NCI-H2227 treated with DMSO at 0.1 percent for 48 hours (cell line): ENCODE results near the gene BCAS4.
"Not testable (repeated sequence)": the region's sequence is repeated elsewhere in the genome, so short reads cannot be mapped to it uniquely, and the experiment has no call there.

Experiments
- DNase-seq: peaks from one replicate; lab custom pipeline; 2025; lab: John Stamatoyannopoulos, UW

Gene BCAS4, protein sequence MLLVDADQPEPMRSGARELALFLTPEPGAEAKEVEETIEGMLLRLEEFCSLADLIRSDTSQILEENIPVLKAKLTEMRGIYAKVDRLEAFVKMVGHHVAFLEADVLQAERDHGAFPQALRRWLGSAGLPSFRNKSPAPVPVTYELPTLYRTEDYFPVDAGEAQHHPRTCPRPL

DNA sequence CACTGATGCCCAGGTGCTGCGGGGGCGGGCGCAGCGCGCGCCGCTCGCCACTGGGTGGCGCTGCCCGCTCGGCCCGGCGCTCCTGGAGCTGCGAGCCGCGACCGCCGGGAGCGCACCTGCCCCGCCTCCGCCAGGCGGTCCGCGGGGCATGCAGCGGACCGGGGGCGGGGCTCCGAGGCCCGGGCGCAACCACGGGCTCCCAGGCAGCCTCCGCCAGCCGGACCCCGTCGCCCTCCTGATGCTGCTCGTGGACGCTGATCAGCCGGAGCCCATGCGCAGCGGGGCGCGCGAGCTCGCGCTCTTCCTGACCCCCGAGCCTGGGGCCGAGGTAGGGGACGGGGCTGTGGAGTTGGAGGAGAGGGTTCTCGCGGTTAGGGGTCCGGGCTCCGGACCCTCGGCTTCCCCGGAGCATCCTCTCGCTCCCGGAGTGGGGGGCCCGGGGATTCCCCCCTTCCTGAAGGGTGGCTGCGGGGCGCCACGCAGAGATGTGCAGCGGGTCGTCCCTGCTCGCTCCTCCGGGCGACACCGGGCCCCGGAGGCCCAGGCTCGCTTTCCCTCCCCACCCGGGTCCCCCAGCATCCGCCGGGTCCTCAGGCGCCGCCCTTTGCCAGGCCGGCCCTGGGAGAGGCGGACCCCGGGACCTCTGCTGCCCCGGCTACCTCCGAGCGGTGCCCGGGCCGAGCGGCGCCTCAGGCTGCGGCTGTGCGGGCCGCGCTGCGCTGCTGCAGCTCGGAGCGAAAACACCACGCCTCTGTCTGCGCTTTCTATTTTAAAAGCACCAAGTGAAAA, at the start of gene BCAS4:
Gene BCAS4 (plus strand): TSS at position 216 of the 789 bp plus-strand sequence. CDS start 23 bp downstream, at position 239.
- DNase-seq = peak; percentile 84

DNA sequence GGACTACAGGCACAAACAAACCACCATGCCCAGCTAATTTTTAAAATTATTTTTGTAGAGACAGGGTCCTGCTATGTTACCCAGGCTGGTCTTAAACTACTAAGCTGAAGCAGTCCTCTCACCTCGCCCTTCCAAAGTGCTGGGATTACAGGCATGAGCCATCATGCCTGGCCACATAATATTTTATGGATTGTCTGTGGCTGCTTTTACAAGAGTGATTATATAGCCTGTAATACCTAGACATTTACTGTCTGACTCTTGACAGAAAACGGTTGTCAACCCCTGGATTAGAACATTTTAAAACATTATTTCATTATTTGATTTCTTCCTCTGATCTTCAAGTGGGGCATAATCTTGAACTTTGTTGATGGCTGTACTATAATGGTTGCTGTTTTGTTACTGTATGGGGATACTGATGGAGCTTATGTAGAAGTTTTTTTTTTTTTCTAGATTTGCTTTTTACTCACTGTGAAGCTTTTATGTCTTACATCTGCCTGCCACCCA, 49.2 kb upstream of the BCAS4 start:
- peak; percentile 27 for DNase-seq

DNA sequence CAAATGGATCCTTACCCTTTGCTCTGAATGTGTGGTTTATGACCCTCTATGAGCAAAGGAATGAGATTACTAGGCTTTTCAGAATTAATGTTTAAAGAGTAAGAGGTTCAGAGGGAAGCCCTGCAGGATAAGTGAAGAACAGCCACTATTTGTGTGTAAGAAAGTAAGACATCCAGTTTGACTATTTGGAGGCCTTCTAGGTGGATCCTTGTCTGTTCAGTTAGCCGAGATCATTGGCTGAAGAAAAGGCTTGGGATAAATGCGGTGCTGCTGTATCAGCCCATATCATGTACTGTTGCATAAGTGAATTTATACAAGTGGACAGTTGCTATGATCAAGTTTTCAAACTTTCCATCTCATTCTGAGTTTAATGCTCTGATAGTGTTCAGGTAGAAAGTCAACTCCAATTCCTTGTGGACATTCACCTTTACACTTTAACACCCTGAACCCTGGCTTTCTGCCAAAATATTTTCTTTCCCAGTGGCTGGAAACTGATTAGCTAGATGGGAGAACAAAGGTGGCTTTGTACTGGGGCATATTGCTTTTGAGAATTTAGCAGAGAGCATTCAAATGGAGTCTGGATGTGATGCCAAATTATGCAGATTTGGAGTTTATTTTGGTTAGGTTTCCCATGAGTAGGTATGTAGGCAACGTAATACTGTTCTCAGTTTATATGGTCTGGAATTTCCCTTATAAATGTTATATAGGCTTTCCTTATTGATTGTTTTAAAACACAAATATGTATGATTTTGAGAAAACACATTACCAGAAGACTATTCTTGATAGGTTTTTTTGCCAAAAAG, 48.5 kb upstream of the BCAS4 start:
- no peak for DNase-seq

DNA sequence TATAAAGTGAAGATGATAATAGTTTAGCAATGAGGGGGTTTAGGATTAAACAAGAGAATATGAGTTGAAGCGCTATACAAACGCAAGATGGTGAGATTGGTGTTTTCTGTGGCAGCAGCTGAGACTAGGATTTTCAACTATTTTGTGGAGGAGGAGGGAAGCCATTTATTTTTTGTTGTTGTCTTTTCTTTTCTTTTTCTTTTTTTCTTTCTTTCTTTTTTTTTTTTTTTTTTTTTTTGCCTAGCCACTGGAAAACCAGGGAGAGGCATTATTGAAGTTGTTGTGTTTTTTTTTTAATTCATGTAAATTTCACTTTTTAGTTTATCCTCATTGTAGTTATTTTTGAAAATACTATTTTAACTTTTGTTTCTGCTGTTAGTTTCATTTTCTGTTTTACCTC, 47.6 kb upstream of the BCAS4 start:
- DNase-seq = no peak

DNA sequence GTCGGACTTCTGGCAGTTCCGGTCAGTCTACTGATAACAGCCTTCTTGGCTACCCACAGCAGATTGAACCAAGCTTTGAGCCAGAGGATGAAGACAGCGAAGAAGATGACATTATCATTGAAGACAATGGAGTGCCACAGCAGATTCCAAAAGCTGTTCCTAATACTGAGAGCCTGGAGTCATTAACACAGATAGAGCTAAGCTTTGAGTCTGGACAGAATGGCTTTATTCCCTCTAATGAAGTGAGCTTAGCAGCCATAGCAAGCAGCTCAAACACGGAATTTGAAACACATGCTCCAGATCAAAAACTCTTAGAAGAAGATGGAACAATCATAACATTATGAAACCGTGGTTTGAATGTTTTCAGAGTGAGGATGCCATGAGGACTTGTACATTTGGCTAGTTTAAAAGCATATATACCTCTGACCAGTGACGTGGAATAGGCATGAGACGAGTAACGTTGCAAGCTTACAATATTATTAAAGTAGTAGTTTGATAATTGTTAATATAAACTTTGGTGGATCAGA, 44.7 kb upstream of the BCAS4 start:
- DNase-seq = no peak

DNA sequence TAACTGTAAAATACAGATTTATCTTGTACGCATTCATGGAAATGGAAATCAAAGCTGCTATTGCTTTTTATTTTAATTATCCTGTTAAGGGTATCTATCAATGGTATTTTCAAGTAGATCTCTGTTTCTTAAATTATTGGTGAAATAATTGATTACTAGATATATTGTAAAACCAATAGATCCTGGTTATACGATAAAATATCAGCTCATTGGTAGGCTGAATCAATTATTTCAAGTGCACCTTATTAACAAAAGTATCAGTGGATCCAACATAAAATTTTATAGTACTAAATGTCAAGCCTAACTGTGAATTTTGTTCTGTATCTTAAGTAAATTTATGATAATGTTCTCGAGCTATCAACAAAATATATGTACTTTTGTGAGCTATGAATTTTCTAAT, 41.7 kb upstream of the BCAS4 start:
- DNase-seq = no peak

DNA sequence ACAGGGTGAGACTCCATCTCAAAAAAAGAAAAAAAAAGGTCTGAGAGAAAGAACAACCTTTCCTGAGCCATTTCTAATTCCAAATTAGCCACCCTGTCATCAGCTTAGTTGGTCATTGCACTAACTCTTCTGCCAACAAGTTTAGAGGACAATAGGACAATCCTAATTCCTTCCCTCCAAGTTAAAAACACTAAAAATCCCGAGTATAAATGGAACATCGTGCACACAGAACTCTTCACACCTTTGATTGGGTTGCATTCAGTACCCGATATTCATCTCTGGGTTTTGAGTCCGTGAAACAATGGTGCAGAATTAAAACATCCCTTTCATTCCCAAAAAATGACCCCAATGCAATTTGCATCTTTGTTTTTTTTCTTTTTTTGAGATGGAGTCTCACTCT, 40.4 kb upstream of the BCAS4 start:
- DNase-seq = no peak

DNA sequence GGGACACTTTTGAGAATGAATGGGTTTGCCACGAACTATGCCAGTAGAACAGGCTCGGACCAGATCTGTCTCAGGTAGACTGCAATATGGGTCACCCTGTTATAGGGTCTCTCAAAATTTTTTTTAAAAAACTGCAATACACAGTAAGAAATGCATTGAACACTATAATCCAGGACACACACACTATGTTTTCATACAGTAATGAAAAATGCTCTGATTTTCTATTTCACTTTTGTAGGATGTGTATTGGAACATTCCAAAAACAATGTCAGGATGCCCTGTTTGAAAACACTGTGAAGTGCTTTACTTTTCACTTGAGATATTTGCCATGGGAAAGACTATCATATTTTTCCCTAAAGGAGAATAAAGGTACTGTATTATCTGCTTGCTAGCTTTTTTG, 38.4 kb upstream of the BCAS4 start:
- DNase-seq = no peak

DNA sequence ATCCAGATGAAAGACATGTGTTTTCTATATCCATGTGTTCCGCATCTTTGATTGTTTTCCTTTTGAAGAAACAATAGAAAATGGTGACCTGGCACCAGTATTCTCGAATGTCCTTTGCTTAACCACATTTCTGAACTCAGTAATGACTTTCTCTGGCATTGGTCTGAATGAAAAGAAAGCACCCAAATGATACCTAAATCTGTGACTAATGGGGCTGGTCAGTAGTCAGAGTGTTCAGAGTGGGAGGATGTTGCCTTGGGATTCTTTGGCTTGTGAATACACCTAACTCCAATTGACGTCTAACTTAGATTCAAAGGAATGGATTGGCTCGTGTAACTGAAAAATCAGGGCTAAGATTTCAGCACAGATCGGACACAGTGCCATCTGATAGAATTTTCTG, 36.4 kb upstream of the BCAS4 start:
- no peak for DNase-seq

DNA sequence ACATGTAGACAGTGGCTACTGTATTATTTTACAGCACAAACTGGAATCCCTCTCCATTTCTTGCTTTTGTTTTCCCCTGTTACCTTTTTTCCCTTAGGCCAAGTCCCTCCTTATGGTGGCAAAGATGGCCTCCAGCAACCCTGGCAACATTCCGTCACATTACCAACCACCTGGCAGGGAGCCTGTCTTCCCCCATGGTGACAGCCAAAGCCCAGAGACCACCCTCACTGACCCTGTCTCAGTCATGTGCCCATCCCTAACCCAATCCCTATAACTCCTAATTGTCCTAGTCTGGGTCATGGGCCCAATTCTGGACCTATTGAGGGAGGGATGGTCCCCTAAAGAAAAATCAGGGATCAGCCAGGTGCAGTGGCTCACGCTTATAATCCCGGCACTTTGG, 35.9 kb upstream of the BCAS4 start:
- DNase-seq = no peak

DNA sequence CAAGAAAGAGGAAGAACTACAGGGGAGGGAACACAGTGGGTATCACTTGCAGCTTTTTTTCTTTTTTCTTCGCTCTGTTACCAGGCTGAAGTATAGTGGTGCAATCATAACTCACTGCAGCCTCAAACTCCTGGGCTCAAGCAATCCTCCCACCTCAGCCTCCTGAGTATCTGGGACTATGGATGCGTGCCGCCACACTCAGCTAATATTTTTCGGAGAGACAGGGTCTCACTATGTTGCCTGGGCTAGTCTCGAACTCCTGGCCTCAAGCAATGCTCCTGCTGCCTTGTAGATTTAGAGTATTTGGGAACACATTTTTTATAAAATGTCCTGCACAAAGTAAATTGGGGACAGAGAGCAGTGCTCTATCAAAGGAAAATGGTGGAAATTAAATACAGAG, 35.2 kb upstream of the BCAS4 start:
- DNase-seq = no peak

DNA sequence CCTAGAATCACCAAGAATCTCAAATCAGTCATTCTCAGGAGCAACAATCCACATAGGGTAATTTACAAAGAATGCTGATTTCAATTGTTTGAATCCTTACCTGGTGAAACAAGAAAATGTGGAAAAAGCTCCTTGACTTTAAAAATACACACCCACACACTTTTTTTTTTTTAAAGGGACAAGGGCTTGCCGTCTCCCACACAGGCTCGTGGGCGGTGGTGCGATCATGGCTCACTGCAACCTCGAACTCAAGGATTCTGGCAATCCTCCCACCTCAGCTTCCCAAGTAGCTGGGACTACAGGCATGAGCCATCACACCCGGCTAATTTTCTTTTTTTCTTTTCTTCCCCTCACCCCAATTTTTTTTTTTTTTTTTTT, 32.8 kb upstream of the BCAS4 start:
- DNase-seq = no peak

DNA sequence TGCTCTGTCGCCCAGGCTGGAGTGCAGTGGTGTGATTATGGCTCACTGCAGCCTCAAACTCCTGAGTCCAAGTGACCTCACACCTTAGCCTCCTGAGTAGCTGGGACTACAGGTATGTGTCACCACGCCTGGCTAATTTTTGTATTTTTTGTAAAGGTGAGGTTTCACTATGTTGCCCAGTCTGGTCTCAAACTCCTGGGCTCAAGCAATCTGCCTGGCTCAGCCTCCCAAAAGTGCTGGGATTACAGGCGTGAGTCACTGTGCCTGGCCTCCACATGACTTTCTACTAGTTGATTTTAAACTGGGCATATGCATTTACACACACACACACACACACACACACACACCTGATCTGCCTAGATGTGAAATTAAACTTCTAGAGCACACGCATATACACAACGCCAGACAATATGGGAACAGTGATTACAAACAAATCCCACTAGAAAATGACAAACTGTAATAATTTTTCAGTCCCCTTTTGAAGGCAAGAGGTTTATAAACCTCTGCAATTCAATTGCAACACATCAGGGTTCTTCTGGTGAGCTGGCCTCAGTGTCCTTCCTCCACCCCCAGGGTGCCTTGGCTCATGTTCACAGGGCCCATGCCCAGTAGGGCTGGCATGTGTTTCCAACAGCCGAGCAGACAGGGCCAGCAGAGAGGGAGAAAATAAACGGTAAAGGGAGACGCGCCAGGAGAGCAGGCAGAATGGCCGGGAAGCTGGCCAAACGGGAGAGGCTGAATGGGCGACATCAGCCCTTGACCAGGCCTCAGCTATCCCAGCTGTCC, 32.2 kb upstream of the BCAS4 start:
- no peak for DNase-seq

DNA sequence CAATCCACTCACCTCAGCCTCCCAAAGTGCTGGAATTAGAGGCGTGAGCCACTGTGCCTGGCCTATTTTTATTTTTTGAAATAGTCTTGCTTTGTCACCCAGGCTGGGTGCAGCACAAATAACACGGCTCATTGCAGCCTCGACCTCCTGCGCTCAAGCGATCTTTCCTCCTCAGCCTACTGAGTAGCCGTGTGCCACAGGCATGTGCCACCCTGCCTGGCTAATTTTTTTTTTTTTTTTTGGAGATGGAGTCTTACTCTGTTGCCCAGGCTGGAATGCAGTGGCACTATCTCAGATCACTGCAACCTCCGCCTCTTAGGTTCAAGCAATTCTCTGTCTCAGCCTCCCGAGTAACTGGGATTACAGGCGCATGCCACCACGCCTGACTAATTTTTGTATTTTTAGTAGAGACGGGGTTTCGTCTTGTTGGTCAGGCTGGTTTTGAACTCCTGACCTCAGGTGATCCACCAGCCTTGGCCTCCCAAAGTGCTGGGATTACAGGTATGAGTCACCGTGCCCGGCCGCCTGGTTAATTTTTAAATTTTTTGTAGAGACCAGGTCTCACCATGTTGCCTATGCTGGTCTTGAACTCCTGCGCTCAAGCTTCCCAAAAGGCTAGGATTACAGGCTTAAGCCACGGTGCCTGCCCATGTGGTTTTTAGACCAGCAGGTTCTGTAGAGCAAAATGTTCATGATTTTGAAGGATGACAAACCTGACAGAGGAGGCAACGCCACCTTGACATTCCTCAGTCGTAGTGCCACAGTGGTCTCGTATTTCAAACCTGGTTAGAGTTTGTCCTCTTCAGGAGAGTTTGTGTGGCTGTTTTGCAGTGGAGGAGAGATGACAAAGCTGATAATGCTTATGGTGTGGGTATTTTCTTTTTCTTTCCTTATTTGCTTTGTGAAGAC, 31.1 kb upstream of the BCAS4 start:
- DNase-seq = not testable (repeated sequence)

DNA sequence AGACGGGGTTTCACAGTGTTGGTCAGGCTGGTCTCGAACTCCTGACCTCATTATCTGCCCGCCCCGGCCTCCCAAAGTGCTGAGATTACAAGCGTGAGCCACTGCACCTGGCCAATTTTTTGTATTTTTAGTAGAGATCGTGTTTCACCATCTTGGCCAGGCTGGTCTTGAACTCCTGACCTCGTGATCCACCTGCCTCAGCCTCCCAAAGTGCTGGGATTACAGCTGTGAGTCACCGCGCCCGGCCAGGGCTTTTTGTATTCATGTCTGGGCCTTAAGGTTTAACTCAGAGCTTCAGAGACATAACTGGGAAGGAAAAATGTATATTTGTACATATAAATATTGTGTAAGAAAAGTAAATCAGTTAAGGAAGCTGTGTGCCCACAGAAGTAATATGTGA, 29.6 kb upstream of the BCAS4 start:
- not testable (repeated sequence) for DNase-seq

DNA sequence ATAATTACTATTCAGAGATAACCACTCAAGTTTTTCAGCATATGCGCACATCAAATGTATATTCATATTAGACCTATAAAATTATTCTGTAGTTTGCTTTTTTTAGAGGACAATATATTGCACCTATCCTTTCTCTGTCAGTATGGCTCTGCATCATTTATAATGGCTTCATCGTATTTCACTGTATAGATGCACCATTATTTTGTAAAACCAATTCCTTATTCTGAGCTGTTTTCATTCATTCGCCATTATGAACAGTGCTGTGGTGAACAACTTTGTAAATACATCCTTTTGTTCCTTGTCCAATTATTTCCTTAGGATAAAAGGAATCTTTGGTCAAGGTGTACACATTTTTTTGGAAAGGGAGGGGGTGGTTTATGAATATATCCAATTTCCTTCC, 29.2 kb upstream of the BCAS4 start:
- no peak for DNase-seq

DNA sequence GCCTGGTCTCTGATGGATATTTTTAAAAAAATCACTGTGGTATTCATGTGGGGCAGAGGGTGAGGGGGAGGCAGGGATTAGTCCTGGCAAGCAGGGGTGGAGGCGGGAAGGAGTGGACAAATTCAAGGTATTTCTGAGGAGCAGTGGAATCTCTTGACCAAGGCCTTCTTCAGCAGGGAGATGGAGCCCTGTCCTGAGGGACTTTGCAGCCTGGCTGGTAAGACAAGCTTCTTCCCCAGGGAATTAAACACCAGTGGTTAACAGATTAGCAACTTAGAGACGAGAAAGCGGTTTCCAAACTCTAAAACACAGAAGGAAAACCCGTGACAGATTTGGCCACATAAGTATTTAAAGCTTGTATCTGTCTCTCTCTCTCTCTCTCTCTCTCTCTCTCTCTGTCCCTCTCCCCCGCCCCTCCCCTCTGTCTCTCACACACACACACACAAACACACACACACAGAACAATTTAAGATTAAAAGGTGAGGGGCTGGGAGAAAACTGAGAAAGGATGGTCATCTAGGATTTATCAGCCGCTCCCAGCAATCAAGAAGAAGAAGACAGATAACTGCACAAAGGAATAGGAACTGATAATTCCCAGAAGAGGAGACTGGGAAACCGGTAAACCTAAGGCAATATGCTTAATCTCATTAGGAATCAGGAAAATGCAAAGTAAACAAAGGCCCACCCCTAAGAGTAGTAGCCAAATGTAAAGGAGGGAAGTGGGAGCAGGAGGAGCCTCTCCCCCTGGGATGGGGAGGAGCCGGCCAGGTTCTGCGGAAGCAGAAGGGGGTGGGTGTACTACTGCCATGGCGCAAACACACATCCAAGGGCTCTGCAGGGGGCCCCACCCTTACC, 27.7 kb upstream of the BCAS4 start:
- DNase-seq = not testable (repeated sequence)

DNA sequence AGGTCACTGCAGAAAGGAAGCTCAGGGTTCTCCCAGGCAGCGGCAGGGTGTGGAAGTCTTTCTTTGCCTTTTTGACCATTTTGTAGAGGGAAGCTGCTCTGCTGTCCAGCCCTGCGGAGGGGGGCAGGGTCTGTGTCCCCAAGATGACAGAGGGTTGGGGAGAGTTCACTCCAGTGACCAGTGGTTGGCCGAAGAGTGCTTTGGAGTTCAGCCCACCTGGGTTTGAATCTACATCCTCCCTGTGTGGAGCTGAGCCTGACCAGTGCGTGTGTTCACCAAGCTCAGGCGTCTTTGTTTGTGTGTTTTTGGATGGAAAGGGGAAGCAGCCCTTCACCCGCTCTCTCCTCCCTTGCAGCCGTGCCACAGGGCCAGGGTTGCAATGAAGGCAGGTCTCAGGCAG, 25.9 kb upstream of the BCAS4 start:
- DNase-seq = not testable (repeated sequence)

DNA sequence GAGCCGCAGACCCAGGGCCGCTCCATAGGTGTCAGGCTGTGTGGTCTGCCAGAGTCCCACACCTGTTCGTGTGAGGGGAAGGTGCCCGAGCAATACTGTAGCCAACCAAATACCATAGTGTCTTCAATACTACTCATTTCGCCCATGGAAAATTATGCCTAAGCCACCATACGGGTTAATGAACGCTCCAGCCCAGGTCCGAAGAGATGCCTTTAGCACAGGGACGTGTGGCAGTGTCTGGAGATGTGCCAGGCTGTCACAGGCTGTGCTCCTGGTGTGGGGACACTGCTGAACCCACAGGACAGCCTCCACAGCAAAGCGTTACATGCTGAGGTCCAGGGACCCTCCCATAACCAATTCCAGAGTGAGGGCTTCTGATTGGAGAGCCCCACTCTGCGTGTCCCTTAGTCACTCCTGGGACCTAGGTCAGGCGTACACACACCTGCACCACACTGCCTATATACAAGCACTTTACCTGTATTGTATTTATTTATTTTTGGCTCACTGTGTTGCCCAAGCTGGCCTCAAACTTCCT, 25.2 kb upstream of the BCAS4 start:
- not testable (repeated sequence) for DNase-seq
